ENCODE data around the gene FSTL4.

GRCh38 chr5:133475986-133476385 is 136.4 kb downstream of the FSTL4 start:
- TF ChIP-seq CSRNP3 (CRISPR knock-in tag; IDR thresholded peaks at IDR 0.05) (no peak), CREB5 (CRISPR knock-in tag; IDR thresholded peaks at IDR 0.05; ENCODE audit: low read depth) (no peak), RARB (CRISPR knock-in tag; IDR thresholded peaks at IDR 0.05) (no peak), GLIS3 (CRISPR knock-in tag; IDR thresholded peaks at IDR 0.05) (no peak), PPARA (CRISPR knock-in tag; IDR thresholded peaks at IDR 0.05; ENCODE audit: borderline replicate concordance) (no peak), SNAI2 (CRISPR knock-in tag; IDR thresholded peaks at IDR 0.05) (no peak), ZNF70 (CRISPR knock-in tag; IDR thresholded peaks at IDR 0.05) (no peak)
